Neural cell (in vitro differentiated cells): Measurements from ENCODE around the gene GSTO2. TPM values are rescaled to one million over a fixed set of nuclear protein-coding genes. Genes with fewer than 3 reads are reported as not detected.

Source experiments
- H2AFZ ChIP-seq: fragments of 200-600, 300-800 bp; sonication (generic), shearing (Covaris generic); 2 replicates; pipeline ENCODE4 v1.6.0; 2014; ENCODE audit warnings: low read depth, mild to moderate bottlenecking, antibody characterized with exemption, low read length, moderate library complexity
- H3F3A ChIP-seq: fragments of 200-600 bp; shearing (Covaris generic); 2 replicates; pipeline ENCODE4 v1.6.1; 2016; ENCODE audit warnings: mild to moderate bottlenecking, moderate library complexity, mixed read lengths, antibody characterized with exemption, low read length; ENCODE audit not compliant: insufficient read depth, poor library complexity, severe bottlenecking
- H3K27ac ChIP-seq: fragments of 200-600, 300-800 bp; sonication (generic), shearing (Covaris generic); 2 replicates; pipeline ENCODE4 v1.5.1; 2014; ENCODE audit warnings: mild to moderate bottlenecking, low read length, moderate library complexity
- H3K27me3 ChIP-seq: fragments of 300-800, 200-600 bp; sonication (generic), shearing (Covaris generic); 2 replicates; pipeline ENCODE4 v1.6.0; 2014; ENCODE audit warnings: mild to moderate bottlenecking, low read depth, low read length, moderate library complexity; ENCODE audit not compliant: insufficient read depth
- H3K36me3 ChIP-seq: fragments of 300-800, 200-600 bp; sonication (generic), shearing (Covaris generic); 2 replicates; pipeline ENCODE4 v1.5.1; 2014; ENCODE audit warnings: mild to moderate bottlenecking, antibody characterized with exemption, low read length, moderate library complexity; ENCODE audit not compliant: insufficient read depth
- H3K4me2 ChIP-seq: fragments of 300-800, 200-600 bp; sonication (generic), shearing (Covaris generic); 2 replicates; pipeline ENCODE4 v1.6.0; 2014; ENCODE audit warnings: mild to moderate bottlenecking, low read length
- H3K4me3 ChIP-seq: fragments of 300-800, 200-600 bp; sonication (generic), shearing (Covaris generic); 2 replicates; pipeline ENCODE4 v1.5.1; 2014; ENCODE audit warnings: mild to moderate bottlenecking, low read length, moderate library complexity
- H3K79me2 ChIP-seq: fragments of 200-600 bp; shearing (Covaris generic); replicated peaks from 2 replicates; pipeline ENCODE4 v1.6.0; 2014; ENCODE audit warnings: mild to moderate bottlenecking, low read length, moderate library complexity; ENCODE audit not compliant: insufficient read depth
- H3K9ac ChIP-seq: fragments of 300-800, 200-600 bp; sonication (generic), shearing (Covaris generic); 2 replicates; pipeline ENCODE4 v1.6.1; 2016; ENCODE audit warnings: mild to moderate bottlenecking, low read length, mixed read lengths
- H3K9me2 ChIP-seq: fragments of 200-600 bp; shearing (Covaris generic); 2 replicates; pipeline ENCODE4 v1.6.1; 2016; ENCODE audit warnings: mild to moderate bottlenecking, low read length, mixed read lengths; ENCODE audit not compliant: insufficient read depth
- H3K9me3 ChIP-seq: fragments of 200-600, 300-800 bp; sonication (generic), shearing (Covaris generic); 2 replicates; pipeline ENCODE4 v1.6.1; 2016; ENCODE audit warnings: mild to moderate bottlenecking, mixed run types, low read length, moderate library complexity, mixed read lengths
- H4K20me1 ChIP-seq: fragments of 200-600 bp; shearing (Covaris generic); 2 replicates; pipeline ENCODE4 v1.6.1; 2016; ENCODE audit warnings: mild to moderate bottlenecking, mixed run types; ENCODE audit not compliant: insufficient read depth
- EP300 ChIP-seq: fragments of 450-650 bp; conservative IDR thresholded peaks from 2 replicates; pipeline ENCODE4 v1.6.1; 2014; ENCODE audit warnings: antibody characterized with exemption, mild to moderate bottlenecking, moderate library complexity; ENCODE audit not compliant: poor library complexity, severe bottlenecking
- EZH2 ChIP-seq: fragments of 200-600, 300-800 bp; shearing (Covaris generic), sonication (generic); IDR thresholded peaks from 2 replicates; pipeline ENCODE4 v1.6.1; 2014; ENCODE audit warnings: antibody characterized with exemption, low read length, borderline replicate concordance, mild to moderate bottlenecking; ENCODE audit not compliant: insufficient read depth, poor library complexity, severe bottlenecking
- MXI1 ChIP-seq: fragments of 450-650 bp; conservative IDR thresholded peaks from 2 replicates; pipeline ENCODE4 v1.6.1; 2014; ENCODE audit warnings: antibody characterized with exemption, mild to moderate bottlenecking; ENCODE audit not compliant: poor library complexity, severe bottlenecking
- POLR2AphosphoS5 ChIP-seq: IDR thresholded peaks from 2 replicates; pipeline ENCODE4 v1.6.1; 2012
- RAD21 ChIP-seq: fragments of 450-650 bp; conservative IDR thresholded peaks from 2 replicates; pipeline ENCODE4 v1.6.1; 2014; ENCODE audit warnings: antibody characterized with exemption, mild to moderate bottlenecking, moderate library complexity
- SMC3 ChIP-seq: fragments of 450-650 bp; conservative IDR thresholded peaks from 2 replicates; pipeline ENCODE4 v1.6.1; 2014; ENCODE audit warnings: antibody characterized with exemption, mild to moderate bottlenecking, moderate library complexity; ENCODE audit not compliant: poor library complexity
- TAF1 ChIP-seq: IDR thresholded peaks from 2 replicates; pipeline ENCODE4 v1.6.1; 2012; ENCODE audit warnings: low read depth
- polyA plus RNA-seq: library from polyadenylated mRNA; depleted of rRNA; stranded (reverse); fragments of >200 nt; gene quantifications from 2 replicates; pipeline ENCODE4 v1.2.3, GENCODE V29; 2014
- TF ChIP-seq, protein P1 (sequence below): IDR thresholded peaks from 2 replicates; pipeline ENCODE4 v1.6.1; 2012; ENCODE audit warnings: borderline replicate concordance
- TF ChIP-seq, protein P2 (sequence below): fragments of 450-650 bp; IDR thresholded peaks from 2 replicates; pipeline ENCODE4 v1.5.1; 2014; ENCODE audit warnings: antibody characterized with exemption, mild to moderate bottlenecking, moderate library complexity; ENCODE audit not compliant: poor library complexity, severe bottlenecking

GSTO2 gene
- polyA plus RNA-seq, 1 donor from 2014 or later: 0.53 TPM

DNA sequence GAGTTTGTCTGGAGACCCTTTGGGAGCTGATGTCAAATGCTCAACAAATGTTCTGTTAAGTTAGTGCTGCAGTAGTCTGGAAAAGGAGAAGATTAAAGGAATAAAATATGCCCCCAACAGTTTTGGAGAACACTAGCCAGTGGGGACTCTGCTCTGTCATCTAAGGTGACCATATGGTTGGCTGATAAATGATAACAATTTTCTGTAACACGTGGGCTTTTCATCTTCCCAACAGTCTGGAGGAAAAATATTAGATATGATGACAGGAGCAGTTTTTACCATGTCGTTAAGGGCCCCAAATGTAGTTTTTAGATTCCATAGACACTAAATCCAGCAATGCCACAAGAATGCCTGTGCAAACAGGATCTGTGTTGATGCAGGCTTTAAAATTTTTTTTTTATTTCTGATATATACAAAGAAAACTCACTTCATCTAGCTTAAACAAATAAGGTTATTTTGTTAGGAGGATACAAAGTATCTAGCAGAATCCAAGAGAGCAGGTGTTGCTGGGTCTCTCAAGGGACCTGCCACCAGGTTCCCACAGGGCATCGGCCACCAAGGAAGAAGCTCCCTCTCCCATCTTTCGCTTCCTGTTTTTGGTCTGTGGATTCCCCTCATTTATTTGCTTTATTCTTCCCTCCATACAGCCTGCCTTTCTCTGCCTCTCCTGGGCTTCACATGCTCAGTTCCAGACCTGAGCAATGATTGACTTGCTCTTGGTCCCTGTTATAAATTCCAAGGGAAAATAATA is 78.5 kb downstream of the GSTO2 start:
- no peak overlapping the region for H3K9ac ChIP-seq
- H4K20me1 ChIP-seq: no peaks in the 10 kb centered on the region
- H2AFZ ChIP-seq: no peak overlapping the region
- H3K9me3 ChIP-seq: no peaks in the 10 kb centered on the region
- no peak overlapping the region for H3K27ac ChIP-seq
- no peak overlapping the region for H3K4me2 ChIP-seq
- no peaks in the 10 kb centered on the region for H3F3A ChIP-seq
- no peaks in the 10 kb centered on the region for H3K36me3 ChIP-seq
- no peaks in the 10 kb centered on the region for H3K79me2 ChIP-seq
- peaks cover 3% of the 10 kb centered on the region for H3K27me3 ChIP-seq
- no peak overlapping the region for H3K4me3 ChIP-seq
- no peak for TF ChIP-seq EZH2
- H3K9me2 ChIP-seq: no peaks in the 10 kb centered on the region

- Histone ChIP-seq H3K79me2 (no peaks in the 10 kb centered on the region), H2AFZ (no peak overlapping the region), H4K20me1 (no peaks in the 10 kb centered on the region), H3F3A (no peaks in the 10 kb centered on the region), H3K9me3 (no peaks in the 10 kb centered on the region), H3K36me3 (no peaks in the 10 kb centered on the region), H3K4me2 (no peak overlapping the region), H3K27me3 (peaks cover 8% of the 10 kb centered on the region), H3K9me2 (no peaks in the 10 kb centered on the region), H3K27ac (no peak overlapping the region), H3K4me3 (no peak overlapping the region), H3K9ac (no peak overlapping the region)
- TF ChIP-seq MXI1 (no peak), EZH2 (no peak), TAF1 (no peak), POLR2AphosphoS5 (no peak), SMC3 (no peak), RAD21 (no peak), EP300 (no peak)
- TF ChIP-seq, protein P1, sequence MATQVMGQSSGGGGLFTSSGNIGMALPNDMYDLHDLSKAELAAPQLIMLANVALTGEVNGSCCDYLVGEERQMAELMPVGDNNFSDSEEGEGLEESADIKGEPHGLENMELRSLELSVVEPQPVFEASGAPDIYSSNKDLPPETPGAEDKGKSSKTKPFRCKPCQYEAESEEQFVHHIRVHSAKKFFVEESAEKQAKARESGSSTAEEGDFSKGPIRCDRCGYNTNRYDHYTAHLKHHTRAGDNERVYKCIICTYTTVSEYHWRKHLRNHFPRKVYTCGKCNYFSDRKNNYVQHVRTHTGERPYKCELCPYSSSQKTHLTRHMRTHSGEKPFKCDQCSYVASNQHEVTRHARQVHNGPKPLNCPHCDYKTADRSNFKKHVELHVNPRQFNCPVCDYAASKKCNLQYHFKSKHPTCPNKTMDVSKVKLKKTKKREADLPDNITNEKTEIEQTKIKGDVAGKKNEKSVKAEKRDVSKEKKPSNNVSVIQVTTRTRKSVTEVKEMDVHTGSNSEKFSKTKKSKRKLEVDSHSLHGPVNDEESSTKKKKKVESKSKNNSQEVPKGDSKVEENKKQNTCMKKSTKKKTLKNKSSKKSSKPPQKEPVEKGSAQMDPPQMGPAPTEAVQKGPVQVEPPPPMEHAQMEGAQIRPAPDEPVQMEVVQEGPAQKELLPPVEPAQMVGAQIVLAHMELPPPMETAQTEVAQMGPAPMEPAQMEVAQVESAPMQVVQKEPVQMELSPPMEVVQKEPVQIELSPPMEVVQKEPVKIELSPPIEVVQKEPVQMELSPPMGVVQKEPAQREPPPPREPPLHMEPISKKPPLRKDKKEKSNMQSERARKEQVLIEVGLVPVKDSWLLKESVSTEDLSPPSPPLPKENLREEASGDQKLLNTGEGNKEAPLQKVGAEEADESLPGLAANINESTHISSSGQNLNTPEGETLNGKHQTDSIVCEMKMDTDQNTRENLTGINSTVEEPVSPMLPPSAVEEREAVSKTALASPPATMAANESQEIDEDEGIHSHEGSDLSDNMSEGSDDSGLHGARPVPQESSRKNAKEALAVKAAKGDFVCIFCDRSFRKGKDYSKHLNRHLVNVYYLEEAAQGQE: no peak
- TF ChIP-seq, protein P2, sequence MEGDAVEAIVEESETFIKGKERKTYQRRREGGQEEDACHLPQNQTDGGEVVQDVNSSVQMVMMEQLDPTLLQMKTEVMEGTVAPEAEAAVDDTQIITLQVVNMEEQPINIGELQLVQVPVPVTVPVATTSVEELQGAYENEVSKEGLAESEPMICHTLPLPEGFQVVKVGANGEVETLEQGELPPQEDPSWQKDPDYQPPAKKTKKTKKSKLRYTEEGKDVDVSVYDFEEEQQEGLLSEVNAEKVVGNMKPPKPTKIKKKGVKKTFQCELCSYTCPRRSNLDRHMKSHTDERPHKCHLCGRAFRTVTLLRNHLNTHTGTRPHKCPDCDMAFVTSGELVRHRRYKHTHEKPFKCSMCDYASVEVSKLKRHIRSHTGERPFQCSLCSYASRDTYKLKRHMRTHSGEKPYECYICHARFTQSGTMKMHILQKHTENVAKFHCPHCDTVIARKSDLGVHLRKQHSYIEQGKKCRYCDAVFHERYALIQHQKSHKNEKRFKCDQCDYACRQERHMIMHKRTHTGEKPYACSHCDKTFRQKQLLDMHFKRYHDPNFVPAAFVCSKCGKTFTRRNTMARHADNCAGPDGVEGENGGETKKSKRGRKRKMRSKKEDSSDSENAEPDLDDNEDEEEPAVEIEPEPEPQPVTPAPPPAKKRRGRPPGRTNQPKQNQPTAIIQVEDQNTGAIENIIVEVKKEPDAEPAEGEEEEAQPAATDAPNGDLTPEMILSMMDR: no peak
Observed at GRCh38 chr10:104348601-104349000, 79.6 kb downstream of the GSTO2 start.
